ENCODE results near the gene TMEM235.

TMEM235 gene

DNA sequence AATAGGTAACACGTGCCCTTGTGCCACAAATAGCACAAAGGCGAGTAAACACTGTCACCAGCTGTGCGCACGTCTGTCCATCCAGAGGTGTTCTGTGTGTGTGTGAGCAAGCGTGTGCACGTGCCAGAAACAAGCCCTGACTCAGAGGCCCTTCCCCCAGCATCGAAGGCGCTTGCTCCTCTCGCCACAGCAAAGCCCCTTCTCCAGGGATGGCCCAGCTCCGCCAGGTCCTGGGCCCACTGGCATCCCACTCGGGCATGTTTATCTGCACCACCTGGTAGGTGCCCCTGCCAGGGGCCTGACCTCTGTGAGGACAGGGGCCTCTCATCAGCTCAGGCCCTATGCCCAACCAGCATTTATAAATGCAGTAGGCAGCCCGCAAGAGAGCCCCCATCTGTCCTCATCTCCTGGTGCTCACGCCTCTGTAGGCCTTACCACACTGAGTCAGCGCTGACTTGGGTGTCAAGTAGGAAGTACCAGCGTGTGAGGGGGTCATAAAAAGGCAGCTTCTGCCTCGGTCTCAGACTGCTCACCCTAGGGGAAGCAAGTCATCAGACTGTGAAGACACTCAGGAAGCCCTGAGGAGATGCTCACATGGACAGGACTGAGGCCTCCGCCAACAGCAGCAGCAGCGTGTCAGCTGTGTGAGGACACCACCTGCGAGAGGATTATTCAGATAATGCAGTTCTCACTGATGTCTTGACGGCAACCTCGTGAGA is 10.8 kb downstream of the TMEM235 start:
- Histone ChIP-seq H2AFZ (ENCODE audit: low read depth, low read length) (0 out of 2 replicates have a peak overlapping the region, but pooled peaks have one; percentile 45), H3K36me3 (replicated peaks; ENCODE audit: low read depth, low read length) (no peaks in the 10 kb centered on the region)

DNA sequence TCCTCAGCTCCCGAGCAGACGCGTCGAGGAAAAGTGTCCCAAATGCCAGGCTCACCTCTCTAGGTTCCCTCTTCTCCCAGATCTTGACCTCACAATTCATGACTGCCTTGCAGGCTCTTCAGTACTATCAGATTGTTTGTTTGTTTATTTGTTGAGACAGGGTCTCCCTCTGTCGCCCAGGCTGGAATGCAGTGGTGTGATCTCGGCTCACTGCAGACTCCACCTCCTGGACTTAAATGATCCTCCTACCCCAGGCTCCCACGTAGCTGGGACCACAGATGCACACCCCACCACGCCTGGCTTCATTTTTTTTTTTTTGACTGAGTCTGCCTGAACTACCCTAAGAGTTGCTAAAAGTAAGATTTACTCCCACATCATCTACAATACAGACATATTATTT is 15.9 kb downstream of the TMEM235 start:
- H3K4me3 ChIP-seq (ENCODE audit: low read length): no peak overlapping the region
- H3K4me2 ChIP-seq (ENCODE audit: low read length): no peak overlapping the region
- no peaks in the 10 kb centered on the region for H3K9me3 ChIP-seq (ENCODE audit: insufficient read depth, low read length)
- H3K79me2 ChIP-seq (ENCODE audit: low read length): no peaks in the 10 kb centered on the region
- no peak overlapping the region for H3K9ac ChIP-seq (ENCODE audit: low read length)
- no peak for TF ChIP-seq CTCF (IDR thresholded peaks at IDR 0.05; ENCODE audit: low read depth, low read length)
- TF ChIP-seq EZH2phosphoT487 (IDR thresholded peaks at IDR 0.05; ENCODE audit: low read depth): no peak
- H2AFZ ChIP-seq (ENCODE audit: low read depth, low read length): no peak overlapping the region
- H3K36me3 ChIP-seq (replicated peaks; ENCODE audit: low read depth, low read length): no peaks in the 10 kb centered on the region
- H3K27ac ChIP-seq (ENCODE audit: low read length): no peak overlapping the region
- peaks cover 18% of the 10 kb centered on the region for H3K4me1 ChIP-seq (ENCODE audit: low read length)
- H4K20me1 ChIP-seq (ENCODE audit: insufficient read depth, low read length): no peaks in the 10 kb centered on the region
- peaks cover 17% of the 10 kb centered on the region for H3K27me3 ChIP-seq (ENCODE audit: low read depth, low read length)

More for the DNA sequence above, 10.8 kb downstream of the TMEM235 start:
- no peaks in the 10 kb centered on the region for H3K79me2 ChIP-seq (ENCODE audit: low read length)
- TF ChIP-seq EZH2phosphoT487 (IDR thresholded peaks at IDR 0.05; ENCODE audit: low read depth): no peak
- peaks cover 16% of the 10 kb centered on the region for H3K4me1 ChIP-seq (ENCODE audit: low read length)
- no peaks in the 10 kb centered on the region for H3K27me3 ChIP-seq (ENCODE audit: low read depth, low read length)
- H3K9me3 ChIP-seq (ENCODE audit: insufficient read depth, low read length): no peaks in the 10 kb centered on the region
- no peaks in the 10 kb centered on the region for H4K20me1 ChIP-seq (ENCODE audit: insufficient read depth, low read length)
- H3K27ac ChIP-seq (ENCODE audit: low read length): no peak overlapping the region
- H3K4me3 ChIP-seq (ENCODE audit: low read length): no peak overlapping the region
- H3K4me2 ChIP-seq (ENCODE audit: low read length): no peak overlapping the region
- H3K9ac ChIP-seq (ENCODE audit: low read length): no peak overlapping the region

GRCh38 chr17:78248051-78248914 is 16.9 kb downstream of the TMEM235 start:
- H3K9me3 ChIP-seq (ENCODE audit: insufficient read depth, low read length): no peaks in the 10 kb centered on the region
- no peak overlapping the region for H2AFZ ChIP-seq (ENCODE audit: low read depth, low read length)
- H3K79me2 ChIP-seq (ENCODE audit: low read length): no peaks in the 10 kb centered on the region
- no peak overlapping the region for H3K27ac ChIP-seq (ENCODE audit: low read length)
- no peak overlapping the region for H3K9ac ChIP-seq (ENCODE audit: low read length)
- no peaks in the 10 kb centered on the region for H4K20me1 ChIP-seq (ENCODE audit: insufficient read depth, low read length)
- H3K4me3 ChIP-seq (ENCODE audit: low read length): no peak overlapping the region
- H3K4me2 ChIP-seq (ENCODE audit: low read length): no peak overlapping the region
- H3K27me3 ChIP-seq (ENCODE audit: low read depth, low read length): peaks cover 17% of the 10 kb centered on the region
- H3K36me3 ChIP-seq (replicated peaks; ENCODE audit: low read depth, low read length): no peaks in the 10 kb centered on the region
- H3K4me1 ChIP-seq (ENCODE audit: low read length): peaks cover 24% of the 10 kb centered on the region
- no peak for TF ChIP-seq EZH2phosphoT487 (IDR thresholded peaks at IDR 0.05; ENCODE audit: low read depth)
- no peak for TF ChIP-seq CTCF (IDR thresholded peaks at IDR 0.05; ENCODE audit: low read depth, low read length)

GRCh38 chr17:78249074-78249817 is 17.8 kb downstream of the TMEM235 start:
- Histone ChIP-seq H3K4me2 (ENCODE audit: low read length) (no peak overlapping the region), H3K9me3 (ENCODE audit: insufficient read depth, low read length) (no peaks in the 10 kb centered on the region), H3K27me3 (ENCODE audit: low read depth, low read length) (peaks cover 17% of the 10 kb centered on the region), H3K4me3 (ENCODE audit: low read length) (no peak overlapping the region), H3K9ac (ENCODE audit: low read length) (no peak overlapping the region), H2AFZ (ENCODE audit: low read depth, low read length) (no peak overlapping the region), H4K20me1 (ENCODE audit: insufficient read depth, low read length) (no peaks in the 10 kb centered on the region), H3K4me1 (ENCODE audit: low read length) (peaks cover 24% of the 10 kb centered on the region), H3K79me2 (ENCODE audit: low read length) (no peaks in the 10 kb centered on the region), H3K36me3 (replicated peaks; ENCODE audit: low read depth, low read length) (no peaks in the 10 kb centered on the region), H3K27ac (ENCODE audit: low read length) (no peak overlapping the region)
- TF ChIP-seq EZH2phosphoT487 (IDR thresholded peaks at IDR 0.05; ENCODE audit: low read depth) (no peak), CTCF (IDR thresholded peaks at IDR 0.05; ENCODE audit: low read depth, low read length) (no peak)
